Endodermal cell (in vitro differentiated cells): ENCODE measurements around the gene EMX1. TPM values are rescaled to one million over a fixed set of nuclear protein-coding genes. Genes with fewer than 3 reads are reported as not detected.
A peak's percentile ranks its signal among the peaks of the same experiment; 100 is the strongest.

ENCODE experiments used
- DNase-seq: peaks from one replicate; pipeline ENCODE4 v3.0.0-alpha.2; 2017
- H3K27ac ChIP-seq: 2 replicates; pipeline ENCODE4 v1.5.1; 2013; ENCODE audit warnings: mild to moderate bottlenecking, low read depth, low read length, moderate library complexity
- H3K27me3 ChIP-seq: 2 replicates; pipeline ENCODE4 v1.6.1; 2013; ENCODE audit warnings: mild to moderate bottlenecking, low read length, moderate library complexity; ENCODE audit not compliant: insufficient read depth, control insufficient read depth, poor library complexity, severe bottlenecking
- H3K36me3 ChIP-seq: 2 replicates; pipeline ENCODE4 v1.7.0; 2013; ENCODE audit warnings: mild to moderate bottlenecking, low read length, moderate library complexity; ENCODE audit not compliant: control insufficient read depth, insufficient read depth
- H3K4me1 ChIP-seq: one replicate; pipeline ENCODE4 v1.7.0; 2013; ENCODE audit warnings: low read length; ENCODE audit not compliant: control insufficient read depth, insufficient read depth
- H3K4me3 ChIP-seq: 2 replicates; pipeline ENCODE4 v1.5.1; 2013; ENCODE audit warnings: mild to moderate bottlenecking, low read length, moderate library complexity
- H3K9ac ChIP-seq: 2 replicates; pipeline ENCODE4 v1.6.1; 2013; ENCODE audit warnings: mild to moderate bottlenecking, low read length, moderate library complexity; ENCODE audit not compliant: poor library complexity, severe bottlenecking; ENCODE audit errors: extremely low read depth
- H3K9me3 ChIP-seq: 2 replicates; pipeline ENCODE4 v1.6.1; 2013; ENCODE audit warnings: mild to moderate bottlenecking, low read length, moderate library complexity; ENCODE audit not compliant: control insufficient read depth
- H3K27ac Mint-ChIP-seq: 2 replicates; pipeline ENCODE4 v1.8.0; 2020; ENCODE audit warnings: mixed read lengths
- H3K27me3 Mint-ChIP-seq: 2 replicates; pipeline ENCODE4 v1.8.0; 2021; ENCODE audit warnings: mild to moderate bottlenecking, mixed read lengths; ENCODE audit not compliant: insufficient read depth
- H3K36me3 Mint-ChIP-seq: 2 replicates; pipeline ENCODE4 v1.8.0; 2020; ENCODE audit warnings: low read depth, mixed read lengths
- H3K4me1 Mint-ChIP-seq: 2 replicates; pipeline ENCODE4 v1.8.0; 2020; ENCODE audit warnings: mixed read lengths
- H3K4me3 Mint-ChIP-seq: 2 replicates; pipeline ENCODE4 v1.8.0; 2020; ENCODE audit warnings: mild to moderate bottlenecking, moderate library complexity, mixed read lengths
- H3K9me3 Mint-ChIP-seq: 2 replicates; pipeline ENCODE4 v1.8.0; 2020; ENCODE audit warnings: mild to moderate bottlenecking, mixed read lengths
- WGBS, 2 experiments: methylation state at CpG; one replicate each; pipeline versions ENCODE4 v1.1.5 to v1.1.7; 2013; ENCODE audit warnings: missing lambda C conversion rate in 2 of 2, mixed read lengths in 1 of 2; ENCODE audit not compliant: insufficient coverage in 1 of 2, insufficient read length in 1 of 2; 5-methylcytosine and 5-hydroxymethylcytosine counted together
- total RNA-seq, 2 donors: library from RNA; stranded (reverse); fragmentation: NEBNext Ultra II Directional in 1 of 2; extraction: Animal tissue kit (Norgen Biotek cat#: 25700) in 1 of 2; gene quantifications; 2 replicates in 1 of 2; 3 replicates in 1 of 2; pipeline ENCODE4 v1.2.1, GENCODE V29; 2021
- TF ChIP-seq, protein P1 (sequence below): fragments of 200-600 bp; sonication (generic); conservative IDR thresholded peaks from 2 replicates; pipeline ENCODE4 v1.5.0; 2021; ENCODE audit warnings: antibody characterized with exemption, mild to moderate bottlenecking

EMX1 gene
- total RNA-seq, 2 donors from 2014 or later = 0.35 to 1.1 TPM

- Histone ChIP-seq H3K9me3 (no peaks in the 10 kb centered on the region), H3K4me3 (no peak overlapping the region), H3K36me3 (no peaks in the 10 kb centered on the region), H3K9ac (no peak overlapping the region), H3K27ac (no peak overlapping the region), H3K27me3 (no peaks in the 10 kb centered on the region), H3K4me1 (no peaks in the 10 kb centered on the region)
- peaks cover 18% of the 10 kb centered on the region for H3K4me1 Mint-ChIP-seq
- H3K27me3 Mint-ChIP-seq = no peaks in the 10 kb centered on the region
- no peaks in the 10 kb centered on the region for H3K9me3 Mint-ChIP-seq
- WGBS, 2 experiments = 81 to 92% methylated on average over 2 to 12 of the region's 12 CpGs
- H3K36me3 Mint-ChIP-seq = peaks cover 2% of the 10 kb centered on the region
- no peak overlapping the region for H3K27ac Mint-ChIP-seq
- DNase-seq = no peak
- TF ChIP-seq, protein P1, sequence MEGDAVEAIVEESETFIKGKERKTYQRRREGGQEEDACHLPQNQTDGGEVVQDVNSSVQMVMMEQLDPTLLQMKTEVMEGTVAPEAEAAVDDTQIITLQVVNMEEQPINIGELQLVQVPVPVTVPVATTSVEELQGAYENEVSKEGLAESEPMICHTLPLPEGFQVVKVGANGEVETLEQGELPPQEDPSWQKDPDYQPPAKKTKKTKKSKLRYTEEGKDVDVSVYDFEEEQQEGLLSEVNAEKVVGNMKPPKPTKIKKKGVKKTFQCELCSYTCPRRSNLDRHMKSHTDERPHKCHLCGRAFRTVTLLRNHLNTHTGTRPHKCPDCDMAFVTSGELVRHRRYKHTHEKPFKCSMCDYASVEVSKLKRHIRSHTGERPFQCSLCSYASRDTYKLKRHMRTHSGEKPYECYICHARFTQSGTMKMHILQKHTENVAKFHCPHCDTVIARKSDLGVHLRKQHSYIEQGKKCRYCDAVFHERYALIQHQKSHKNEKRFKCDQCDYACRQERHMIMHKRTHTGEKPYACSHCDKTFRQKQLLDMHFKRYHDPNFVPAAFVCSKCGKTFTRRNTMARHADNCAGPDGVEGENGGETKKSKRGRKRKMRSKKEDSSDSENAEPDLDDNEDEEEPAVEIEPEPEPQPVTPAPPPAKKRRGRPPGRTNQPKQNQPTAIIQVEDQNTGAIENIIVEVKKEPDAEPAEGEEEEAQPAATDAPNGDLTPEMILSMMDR = no peak
- no peak overlapping the region for H3K4me3 Mint-ChIP-seq
Measured at GRCh38 chr2:72972352-72973136, 55.2 kb downstream of the EMX1 start.

DNA sequence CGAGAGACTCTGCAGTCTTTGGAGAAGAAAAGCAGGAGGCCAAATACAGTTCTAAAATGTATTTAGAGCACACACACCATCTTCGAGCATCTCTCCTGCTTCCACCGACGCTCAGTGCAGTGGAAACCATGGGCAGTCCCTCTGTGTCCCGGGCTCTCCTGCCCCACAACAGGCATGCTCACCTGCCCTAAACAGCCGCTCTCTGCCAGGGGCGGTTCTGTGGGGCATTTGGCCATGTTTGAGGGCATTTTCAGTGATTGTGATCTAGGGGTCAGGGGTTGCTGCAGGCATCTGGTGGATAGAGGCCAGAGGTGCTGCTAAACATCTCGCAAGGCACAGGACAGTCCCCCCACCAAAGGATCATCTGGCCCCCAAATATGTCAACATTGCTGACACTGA lies 55.8 kb downstream of the EMX1 start:
- DNase-seq = no peak
- peaks cover 2% of the 10 kb centered on the region for H3K36me3 Mint-ChIP-seq
- H3K4me1 ChIP-seq = no peaks in the 10 kb centered on the region
- no peak overlapping the region for H3K27ac Mint-ChIP-seq
- H3K27me3 Mint-ChIP-seq = no peaks in the 10 kb centered on the region
- no peaks in the 10 kb centered on the region for H3K36me3 ChIP-seq
- H3K4me3 Mint-ChIP-seq = no peak overlapping the region
- TF ChIP-seq, protein P1 = no peak
- H3K9ac ChIP-seq = no peak overlapping the region
- H3K4me3 ChIP-seq = no peak overlapping the region
- peaks cover 18% of the 10 kb centered on the region for H3K4me1 Mint-ChIP-seq
- H3K27ac ChIP-seq = no peak overlapping the region
- H3K9me3 ChIP-seq = no peaks in the 10 kb centered on the region
- no peaks in the 10 kb centered on the region for H3K9me3 Mint-ChIP-seq
- H3K27me3 ChIP-seq = no peaks in the 10 kb centered on the region
- 85 to 100% methylated on average over 4 to 8 of the region's 8 CpGs for WGBS, 2 experiments

- Histone ChIP-seq H3K27me3 (no peaks in the 10 kb centered on the region), H3K4me3 (no peak overlapping the region), H3K9ac (no peak overlapping the region), H3K9me3 (no peaks in the 10 kb centered on the region), H3K4me1 (no peaks in the 10 kb centered on the region), H3K36me3 (no peaks in the 10 kb centered on the region), H3K27ac (no peak overlapping the region)
- Mint-ChIP-seq H3K4me1 (peaks cover 18% of the 10 kb centered on the region), H3K4me3 (no peak overlapping the region), H3K36me3 (peaks cover 2% of the 10 kb centered on the region), H3K27me3 (no peaks in the 10 kb centered on the region), H3K27ac (no peak overlapping the region), H3K9me3 (no peaks in the 10 kb centered on the region)
- TF ChIP-seq, protein P1 = peak; percentile 93
- DNase-seq = peak; percentile 92
- 59 to 70% methylated on average over 5 to 11 of the region's 12 CpGs for WGBS, 2 experiments
Measured at GRCh38 chr2:72973566-72974435, 56.5 kb downstream of the EMX1 start.
